ENCODE measurements around the gene RGS3.
A peak's percentile ranks its signal among the peaks of the same experiment; 100 is the strongest.

RGS3 gene

DNA sequence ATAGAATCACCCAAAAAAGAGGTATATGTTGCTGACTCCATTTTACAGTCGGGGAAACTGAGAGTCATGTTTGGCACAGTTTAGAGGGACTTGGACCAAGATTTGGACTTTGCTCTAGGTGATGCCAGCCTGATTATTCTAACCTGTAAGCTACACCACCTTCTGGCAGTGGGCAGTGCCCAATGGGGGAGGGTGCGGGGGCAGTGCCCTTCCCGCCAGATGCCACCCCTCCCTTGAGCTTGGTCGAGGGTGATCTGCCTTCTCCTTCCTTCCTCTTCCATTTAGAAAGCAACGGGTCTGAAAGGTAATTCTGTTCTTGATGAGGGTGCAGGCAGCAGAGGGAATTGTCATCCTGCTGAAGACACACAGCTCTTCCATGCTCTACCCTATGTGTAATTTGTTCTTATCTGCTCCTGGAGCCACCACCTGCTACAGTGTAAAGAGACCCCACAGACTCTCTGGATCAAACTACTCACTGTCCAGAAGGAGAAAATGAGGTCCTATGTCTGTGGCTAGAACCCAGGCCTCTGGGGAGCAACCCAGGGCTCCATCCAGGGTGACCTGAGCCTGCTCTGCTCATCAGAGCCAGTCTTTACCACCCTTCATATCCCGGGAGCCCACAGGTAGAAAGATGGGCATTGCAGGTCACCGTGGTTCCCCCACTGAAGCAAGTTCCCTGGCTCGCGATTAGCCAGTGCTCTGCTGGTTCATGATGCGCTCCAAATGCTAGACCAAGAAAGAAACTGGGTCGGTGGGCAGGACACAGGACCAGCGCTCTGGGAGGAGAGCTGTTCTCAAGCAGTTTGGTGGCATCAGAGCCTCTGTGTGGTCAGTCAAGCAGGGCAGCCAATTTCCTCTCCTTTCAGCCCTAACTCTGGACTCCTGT lies 156.2 kb downstream of the RGS3 start:
- TF ChIP-seq, protein P1, sequence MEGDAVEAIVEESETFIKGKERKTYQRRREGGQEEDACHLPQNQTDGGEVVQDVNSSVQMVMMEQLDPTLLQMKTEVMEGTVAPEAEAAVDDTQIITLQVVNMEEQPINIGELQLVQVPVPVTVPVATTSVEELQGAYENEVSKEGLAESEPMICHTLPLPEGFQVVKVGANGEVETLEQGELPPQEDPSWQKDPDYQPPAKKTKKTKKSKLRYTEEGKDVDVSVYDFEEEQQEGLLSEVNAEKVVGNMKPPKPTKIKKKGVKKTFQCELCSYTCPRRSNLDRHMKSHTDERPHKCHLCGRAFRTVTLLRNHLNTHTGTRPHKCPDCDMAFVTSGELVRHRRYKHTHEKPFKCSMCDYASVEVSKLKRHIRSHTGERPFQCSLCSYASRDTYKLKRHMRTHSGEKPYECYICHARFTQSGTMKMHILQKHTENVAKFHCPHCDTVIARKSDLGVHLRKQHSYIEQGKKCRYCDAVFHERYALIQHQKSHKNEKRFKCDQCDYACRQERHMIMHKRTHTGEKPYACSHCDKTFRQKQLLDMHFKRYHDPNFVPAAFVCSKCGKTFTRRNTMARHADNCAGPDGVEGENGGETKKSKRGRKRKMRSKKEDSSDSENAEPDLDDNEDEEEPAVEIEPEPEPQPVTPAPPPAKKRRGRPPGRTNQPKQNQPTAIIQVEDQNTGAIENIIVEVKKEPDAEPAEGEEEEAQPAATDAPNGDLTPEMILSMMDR (IDR thresholded peaks at IDR 0.05; ENCODE audit: control extremely low read depth, extremely low read depth, low read depth, missing control alignments): no peak
- POLR2A ChIA-PET: no interaction called here
- DNase-seq (ENCODE audit: extremely low spot score): no peak
- CTCF ChIA-PET: interaction anchor here (1.9 to 19.1 kb wide), 2 partner anchors 28 to 36 kb away, joined by 6 to 134 read pairs; no protein-coding TSS in a partner anchor

DNA sequence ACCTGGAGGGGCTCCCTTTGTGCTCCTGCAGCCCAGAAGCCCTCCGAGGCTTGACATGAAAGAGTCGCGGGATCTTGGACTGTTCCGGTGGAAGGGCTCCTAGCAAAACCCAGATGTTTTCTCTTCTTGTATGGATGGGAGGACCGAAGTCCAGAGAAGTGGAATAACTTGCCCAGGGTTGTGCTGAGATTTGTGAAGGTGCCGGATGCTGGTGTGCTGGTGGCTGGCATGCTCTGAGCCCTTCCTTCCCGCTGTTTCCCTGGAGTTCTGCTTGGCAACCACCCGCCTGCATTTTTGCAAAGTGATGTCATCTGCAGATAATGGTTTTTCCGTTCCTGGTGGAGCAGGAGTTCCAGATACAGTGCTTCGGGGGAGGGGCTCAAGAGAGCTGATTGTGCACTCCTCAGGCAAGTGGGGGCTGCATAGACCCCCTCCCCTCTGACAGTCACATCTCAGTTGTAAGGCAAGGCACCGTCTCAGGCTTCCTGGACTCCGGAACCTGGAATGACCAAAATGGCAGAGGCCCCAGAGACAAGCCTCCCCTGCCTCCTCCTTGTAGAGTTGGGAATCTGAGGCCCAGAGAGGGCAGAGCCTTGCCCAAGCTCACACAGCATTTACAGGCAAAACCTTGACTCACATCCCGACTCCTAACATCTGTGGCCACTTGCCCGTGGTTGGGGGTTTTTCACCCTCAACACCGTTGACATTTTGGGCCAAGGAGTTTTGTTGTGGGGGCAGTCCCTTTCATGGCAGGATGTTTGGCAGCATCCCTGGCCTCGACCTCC lies 157.0 kb downstream of the RGS3 start:
- ChIA-PET POLR2A (no interaction called here), CTCF (interaction anchor here (1.3 to 19.1 kb wide), 3 partner anchors 29 to 36 kb away, joined by 3 to 134 read pairs (median 6); no protein-coding TSS in a partner anchor)
- TF ChIP-seq, protein P1 (IDR thresholded peaks at IDR 0.05; ENCODE audit: control extremely low read depth, extremely low read depth, low read depth, missing control alignments): no peak
- DNase-seq (ENCODE audit: extremely low spot score): no peak

DNA sequence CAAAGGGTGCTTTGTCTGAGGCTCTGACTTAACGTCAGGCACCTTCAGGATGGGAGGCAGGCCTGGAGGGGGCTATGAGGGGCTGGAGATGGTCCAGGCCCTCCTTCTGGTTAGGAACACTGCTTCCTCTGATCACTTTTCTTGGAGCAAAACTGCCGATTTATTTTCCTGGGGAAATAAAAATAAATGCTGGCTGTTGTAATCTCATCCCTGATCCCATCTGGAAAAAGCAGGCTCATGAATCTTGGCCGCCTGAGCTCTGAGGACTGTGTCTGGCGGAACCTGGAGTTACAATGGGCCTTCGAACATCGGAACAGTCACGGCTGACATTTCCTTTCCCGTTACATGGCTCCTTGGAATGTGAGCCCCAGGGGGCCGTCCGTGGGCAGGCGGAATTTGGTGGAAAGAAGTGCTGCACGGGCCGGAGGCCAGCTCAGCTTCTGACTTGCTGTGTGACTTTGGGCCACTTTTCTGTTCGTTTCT lies 157.8 kb downstream of the RGS3 start:
- ChIA-PET CTCF (interaction anchor here (1.3 to 19.1 kb wide), 4 partner anchors 14 to 220 kb away, joined by 3 to 134 read pairs (median 4); partner anchors contain the start of gene ALAD), POLR2A (no interaction called here)
- no peak for DNase-seq (ENCODE audit: extremely low spot score)
- TF ChIP-seq, protein P1 (IDR thresholded peaks at IDR 0.05; ENCODE audit: control extremely low read depth, extremely low read depth, low read depth, missing control alignments): no peak

DNA sequence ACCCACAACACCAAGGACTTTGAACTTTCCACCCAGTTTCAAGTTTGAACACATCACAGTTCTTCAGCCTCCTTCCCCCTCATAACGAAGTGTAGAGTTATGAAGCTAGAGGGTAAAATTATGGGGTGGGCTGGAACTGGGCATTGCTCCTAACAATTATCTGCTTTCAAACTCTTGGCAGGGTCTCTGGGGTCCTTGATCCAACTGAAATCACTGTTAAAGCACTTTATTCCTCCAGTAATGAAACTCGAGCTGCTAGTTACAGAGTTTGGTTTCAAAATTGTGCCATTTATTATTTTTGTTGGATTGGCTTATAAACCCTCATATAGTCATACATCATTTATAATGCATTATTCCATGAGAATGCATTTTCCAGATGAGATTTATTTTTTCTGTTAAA lies 158.5 kb downstream of the RGS3 start:
- CTCF ChIA-PET: interaction anchor here (1.3 to 19.1 kb wide), 5 partner anchors 9 to 221 kb away, joined by 3 to 134 read pairs (median 4); partner anchors contain the start of gene ALAD
- POLR2A ChIA-PET: no interaction called here
- TF ChIP-seq, protein P1 (IDR thresholded peaks at IDR 0.05; ENCODE audit: control extremely low read depth, extremely low read depth, low read depth, missing control alignments): no peak
- no peak for DNase-seq (ENCODE audit: extremely low spot score)

DNA sequence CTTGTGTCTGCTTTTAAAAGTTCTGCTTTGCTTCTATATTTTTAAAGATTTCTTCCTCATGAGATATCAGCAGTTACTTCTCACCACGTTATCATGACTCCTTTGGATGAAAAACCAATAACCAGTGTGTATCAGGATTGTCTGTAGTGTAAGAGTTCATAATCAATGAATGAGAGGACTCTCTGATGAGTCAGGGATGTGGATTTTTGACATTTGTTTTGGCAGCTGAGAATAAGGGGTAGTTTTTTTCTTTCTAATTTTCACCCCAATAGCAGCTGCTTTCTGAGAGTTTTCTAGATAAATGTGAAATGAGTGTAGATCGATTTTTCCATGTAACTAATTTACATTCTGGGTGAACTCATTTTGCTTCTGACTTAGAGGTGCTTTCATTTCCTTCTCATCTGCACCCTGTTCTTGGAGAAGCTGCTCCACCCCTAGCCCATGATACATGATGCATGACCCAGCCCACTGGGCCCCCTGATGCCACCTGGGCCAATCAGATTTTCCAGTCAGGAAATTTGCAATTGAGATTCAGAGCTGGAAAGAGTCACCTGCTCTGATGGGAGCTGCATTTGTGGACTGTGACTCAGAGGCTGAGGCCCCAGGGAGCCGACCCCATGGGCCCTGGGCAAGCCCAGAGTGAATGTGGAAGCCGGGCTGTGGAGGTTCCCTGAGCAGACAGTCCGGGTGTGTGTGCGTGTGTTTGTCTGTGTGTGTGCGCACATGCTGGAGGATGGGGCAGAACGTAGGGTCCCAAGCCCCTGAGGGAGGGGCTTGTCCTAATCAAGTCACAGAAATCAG lies 159.3 kb downstream of the RGS3 start:
- POLR2A ChIA-PET: interaction anchor here (0.6 to 1.3 kb wide), 3 partner anchors 8 to 678 kb away, joined by 3 to 4 read pairs (median 4); no protein-coding TSS in a partner anchor
- TF ChIP-seq, protein P1 (IDR thresholded peaks at IDR 0.05; ENCODE audit: control extremely low read depth, extremely low read depth, low read depth, missing control alignments): no peak
- DNase-seq (ENCODE audit: extremely low spot score): peak; percentile 76
- CTCF ChIA-PET: interaction anchor here (0.7 to 19.1 kb wide), 6 partner anchors 10 to 222 kb away, joined by 3 to 134 read pairs (median 4); partner anchors contain the start of gene ALAD

All from GM10248 (cell line).